Spleen (tissue), 11 donors: ENCODE measurements around the gene TRIM9. TPM values are rescaled to one million over a fixed set of nuclear protein-coding genes. Genes with fewer than 3 reads are reported as not detected.

Experiments used
- DNase-seq: peaks from one replicate; pipeline ENCODE4 v3.0.0-alpha.2; 2020
- H3K27ac ChIP-seq, 8 donors: fragments of 200-600 bp; sonication (generic) in 7 of 8; 1 replicate in 4 of 8; 2 replicates in 4 of 8; pipeline versions ENCODE4 v1.5.0 to v1.8.0; 2016 to 2021; ENCODE audit warnings: inconsistent platforms in 4 of 8, mild to moderate bottlenecking in 4 of 8, moderate library complexity in 1 of 8
- H3K27me3 ChIP-seq, 7 donors: fragments of 200-600 bp; sonication (generic) in 6 of 7; replicated peaks in 1 of 7; 1 replicate in 4 of 7; 2 replicates in 3 of 7; pipeline versions ENCODE4 v1.5.0 to v1.8.0; 2016 to 2021; ENCODE audit warnings: inconsistent platforms in 3 of 7, mild to moderate bottlenecking in 1 of 7
- H3K36me3 ChIP-seq, 6 donors: fragments of 200-600 bp; sonication (generic) in 5 of 6; 1 replicate in 4 of 6; 2 replicates in 2 of 6; pipeline versions ENCODE4 v1.5.0 to v1.8.0; 2016 to 2021; ENCODE audit warnings: inconsistent platforms in 2 of 6
- H3K4me1 ChIP-seq, 6 donors: fragments of 200-600 bp; sonication (generic) in 5 of 6; 1 replicate in 3 of 6; 2 replicates in 3 of 6; pipeline versions ENCODE4 v1.5.0 to v1.8.0; 2016 to 2021; ENCODE audit warnings: inconsistent platforms in 3 of 6
- H3K4me3 ChIP-seq, 8 donors: fragments of 200-600 bp; sonication (generic) in 7 of 8; 1 replicate in 4 of 8; 2 replicates in 4 of 8; pipeline versions ENCODE4 v1.5.0 to v1.8.0; 2016 to 2021; ENCODE audit warnings: inconsistent platforms in 4 of 8, mild to moderate bottlenecking in 4 of 8, moderate library complexity in 2 of 8
- H3K9me3 ChIP-seq, 8 donors: fragments of 200-600 bp; sonication (generic) in 7 of 8; 1 replicate in 4 of 8; 2 replicates in 4 of 8; pipeline versions ENCODE4 v1.5.0 to v1.8.0; 2016 to 2021; ENCODE audit warnings: inconsistent platforms in 4 of 8
- POLR2A ChIP-seq, 3 donors: fragments of 450-650 bp; IDR thresholded peaks; one replicate each; pipeline ENCODE4 v1.5.1; 2017; ENCODE audit warnings: antibody characterized with exemption in 3 of 3, mild to moderate bottlenecking in 1 of 3
- POLR2AphosphoS5 ChIP-seq, 3 donors: sonication (generic); formaldehyde crosslinking; IDR thresholded peaks; one replicate each; pipeline ENCODE4 v1.5.1; 2017; ENCODE audit warnings: antibody characterized with exemption in 3 of 3
- WGBS, 5 donors: extraction: QIAGEN DNeasy Blood & Tissue Kit in 3 of 5; methylation state at CpG; one replicate each; pipeline versions ENCODE4 v1.1.5 to v1.1.7; 2013 to 2018; 5-methylcytosine and 5-hydroxymethylcytosine counted together
- intact Hi-C: fragments of 100-400 bp; cut with DNase I; formaldehyde crosslinking; loops from one replicate; pipeline ENCODE4 v1.15.0; 2023; ENCODE audit warnings: low total_unique reads
- polyA plus RNA-seq, 3 donors: library from polyadenylated mRNA; stranded (reverse); fragments of 200-250 nt; gene quantifications; one replicate each; pipeline ENCODE4 v1.2.1, GENCODE V29; 2013
- total RNA-seq, 7 donors: library from RNA; depleted of rRNA in 3 of 7; stranded (reverse); fragments of >200 nt in 3 of 7; fragmentation: NEBNext Ultra II Directional in 4 of 7; extraction: Animal tissue kit (Norgen Biotek cat#: 25700) in 4 of 7; gene quantifications; one replicate each; pipeline versions ENCODE4 v1.1.0 to v1.2.1, GENCODE V29; 2016 to 2021
- TF ChIP-seq, protein P1 (sequence below), 11 experiments: fragments of 200-600 bp in 7 of 11; fragments of 450-650 bp in 4 of 11; sonication (generic) in 4 of 11; IDR thresholded peaks in 8 of 11; conservative IDR thresholded peaks in 3 of 11; 1 replicate in 7 of 11; 2 replicates in 4 of 11; pipeline versions ENCODE4 v1.4.0 to v1.8.0; 2016 to 2021; ENCODE audit warnings: antibody characterized with exemption in 11 of 11, inconsistent platforms in 4 of 11, mild to moderate bottlenecking in 1 of 11
- donor health status: healthy with polysubstance abuse.
- donor health status: DM: no; HTN: no; CAD: no; lungs with moderate emphysema.
- donor health status: DM: no; HTN: no; CAD: no.
- donor health status: Bipolar disorder and iron deficiency.
- donor health status: healthy.
- donor health status: DM: no; HTN: no; CAD: no.
- donor health status: DM: yes; HTN: yes; CAD: no.

TRIM9 gene
- total and polyA plus RNA-seq, 10 donors, result 0.03 to 3.1 (median 1.1) TPM

GRCh38 chr14:50955373-50956043 lies 139.4 kb downstream of the TRIM9 start:
- Histone ChIP-seq H3K4me3 (no peak overlapping the region), H3K4me1 (peaks cover 0 to 26% (median 10%) of the 10 kb centered on the region in 6 donors), H3K36me3 (no peaks in the 10 kb centered on the region), H3K9me3 (no peaks in the 10 kb centered on the region), H3K27me3 (no peaks in the 10 kb centered on the region), H3K27ac (peak overlapping the region in 7 of 8 donors; percentile 31 to 84 (median 76))
- intact Hi-C loops, result loop anchor here (10.0 kb wide), 1 partner anchor 269 kb away; no protein-coding TSS in a partner anchor
- WGBS, 5 donors, result 78 to 89% (median 85%) methylated on average over 5 of the region's 5 CpGs
- TF ChIP-seq, protein P1, sequence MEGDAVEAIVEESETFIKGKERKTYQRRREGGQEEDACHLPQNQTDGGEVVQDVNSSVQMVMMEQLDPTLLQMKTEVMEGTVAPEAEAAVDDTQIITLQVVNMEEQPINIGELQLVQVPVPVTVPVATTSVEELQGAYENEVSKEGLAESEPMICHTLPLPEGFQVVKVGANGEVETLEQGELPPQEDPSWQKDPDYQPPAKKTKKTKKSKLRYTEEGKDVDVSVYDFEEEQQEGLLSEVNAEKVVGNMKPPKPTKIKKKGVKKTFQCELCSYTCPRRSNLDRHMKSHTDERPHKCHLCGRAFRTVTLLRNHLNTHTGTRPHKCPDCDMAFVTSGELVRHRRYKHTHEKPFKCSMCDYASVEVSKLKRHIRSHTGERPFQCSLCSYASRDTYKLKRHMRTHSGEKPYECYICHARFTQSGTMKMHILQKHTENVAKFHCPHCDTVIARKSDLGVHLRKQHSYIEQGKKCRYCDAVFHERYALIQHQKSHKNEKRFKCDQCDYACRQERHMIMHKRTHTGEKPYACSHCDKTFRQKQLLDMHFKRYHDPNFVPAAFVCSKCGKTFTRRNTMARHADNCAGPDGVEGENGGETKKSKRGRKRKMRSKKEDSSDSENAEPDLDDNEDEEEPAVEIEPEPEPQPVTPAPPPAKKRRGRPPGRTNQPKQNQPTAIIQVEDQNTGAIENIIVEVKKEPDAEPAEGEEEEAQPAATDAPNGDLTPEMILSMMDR (IDR thresholded peaks at IDR 0.05 in 8 of 11, conservative IDR thresholded peaks at IDR 0.05 in 3 of 11), result peak in 2 of 11 experiments; percentile 19 to 24
- TF ChIP-seq POLR2A (IDR thresholded peaks at IDR 0.05), result no peak
- peak; percentile 78 for DNase-seq

DNA sequence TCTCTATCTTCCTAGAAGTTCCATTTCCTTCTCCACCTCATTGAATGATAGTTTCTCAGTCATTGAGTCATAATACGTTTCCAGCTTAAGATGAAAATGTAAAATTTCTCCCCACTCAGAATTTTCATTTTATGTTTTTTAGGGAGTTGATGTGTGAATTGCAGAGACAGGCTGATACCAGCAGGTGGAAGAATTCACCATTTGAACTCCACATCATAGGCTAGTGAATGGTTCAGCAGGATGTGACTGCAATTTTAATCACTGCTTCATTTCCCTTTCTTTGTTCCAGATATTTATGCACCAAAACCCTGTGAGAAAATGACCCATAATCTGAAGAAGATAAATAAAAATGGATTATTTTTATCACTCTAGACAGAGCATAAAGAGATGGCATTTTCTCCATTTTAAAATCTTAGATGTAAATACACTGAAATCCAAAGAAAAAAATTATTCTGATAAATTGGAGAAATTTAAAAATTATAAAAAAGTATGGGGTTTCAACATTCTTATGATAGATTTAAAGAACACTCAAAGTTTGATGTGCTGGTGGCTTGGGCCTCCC lies 140.0 kb downstream of the TRIM9 start:
- no peak for TF ChIP-seq POLR2AphosphoS5 (IDR thresholded peaks at IDR 0.05)
- TF ChIP-seq, protein P1 (IDR thresholded peaks at IDR 0.05 in 8 of 11, conservative IDR thresholded peaks at IDR 0.05 in 3 of 11), result peak in 9 of 11 experiments; percentile 18 to 75 (median 53)
- no peak for TF ChIP-seq POLR2A (IDR thresholded peaks at IDR 0.05)
- Histone ChIP-seq H3K36me3 (no peaks in the 10 kb centered on the region), H3K4me3 (no peak overlapping the region), H3K4me1 (peaks cover 0 to 26% (median 9%) of the 10 kb centered on the region in 6 donors), H3K9me3 (no peaks in the 10 kb centered on the region), H3K27me3 (no peaks in the 10 kb centered on the region), H3K27ac (peak overlapping the region in 7 of 8 donors; percentile 31 to 84 (median 76))
- 9 to 15% (median 14%) methylated on average over 1 of the region's 1 CpG for WGBS, 5 donors
- intact Hi-C loops, result loop anchor here (10.0 kb wide), 1 partner anchor 270 kb away; no protein-coding TSS in a partner anchor
- DNase-seq, result no peak

DNA sequence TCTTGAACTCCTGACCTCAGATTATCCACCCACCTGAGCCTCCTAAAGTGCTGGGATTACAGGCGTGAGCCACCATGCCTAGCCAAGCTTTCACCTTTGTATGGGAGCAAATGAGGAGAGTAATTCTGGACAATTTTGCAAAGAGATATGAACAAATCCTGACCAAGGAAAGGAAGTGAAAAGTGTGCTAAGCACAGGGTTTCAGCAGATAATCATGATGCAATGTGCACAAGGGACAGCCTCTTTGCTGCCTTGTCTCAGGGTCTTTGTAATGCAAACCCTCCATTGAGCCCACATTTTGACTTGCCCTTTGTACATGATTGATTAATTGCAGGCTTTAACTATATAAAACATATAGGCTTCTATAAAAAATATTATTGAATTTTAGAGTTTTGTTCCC lies 141.4 kb downstream of the TRIM9 start:
- Histone ChIP-seq H3K27ac (peak overlapping the region in 5 of 8 donors; percentile 28 to 84 (median 76)), H3K36me3 (no peaks in the 10 kb centered on the region), H3K4me1 (peaks cover 0 to 26% (median 9%) of the 10 kb centered on the region in 6 donors), H3K4me3 (no peak overlapping the region), H3K27me3 (no peaks in the 10 kb centered on the region), H3K9me3 (peaks cover 0 to 4% (median 0%) of the 10 kb centered on the region in 8 donors)
- intact Hi-C loops, result loop anchor here (10.0 kb wide), 1 partner anchor 271 kb away; no protein-coding TSS in a partner anchor
- WGBS, 5 donors, result 44 to 87% (median 82%) methylated on average over 1 of the region's 1 CpG
- TF ChIP-seq POLR2A (IDR thresholded peaks at IDR 0.05) (no peak), POLR2AphosphoS5 (IDR thresholded peaks at IDR 0.05) (no peak)
- TF ChIP-seq, protein P1 (IDR thresholded peaks at IDR 0.05 in 8 of 11, conservative IDR thresholded peaks at IDR 0.05 in 3 of 11), result no peak
- no peak for DNase-seq

DNA sequence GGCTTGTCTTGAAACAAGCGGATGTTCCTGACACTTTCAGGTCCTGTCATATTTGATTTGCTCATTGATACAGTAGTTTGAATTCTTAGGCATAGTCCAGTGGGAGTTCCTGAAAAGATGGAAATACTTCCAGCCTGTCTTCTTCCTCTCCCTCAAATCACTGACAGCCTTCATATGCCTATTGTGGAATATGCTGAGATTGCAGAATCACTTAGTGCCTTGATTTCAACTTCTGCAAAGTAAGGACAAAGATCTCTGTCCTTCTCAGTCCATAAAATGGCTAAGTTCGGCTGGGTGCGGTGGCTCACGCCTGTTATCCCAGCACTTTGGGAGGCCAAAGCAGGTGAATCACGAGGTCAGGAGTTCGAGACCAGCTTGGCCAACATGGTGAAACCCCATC lies 143.9 kb downstream of the TRIM9 start:
- TF ChIP-seq POLR2A (IDR thresholded peaks at IDR 0.05) (no peak), POLR2AphosphoS5 (IDR thresholded peaks at IDR 0.05) (no peak)
- TF ChIP-seq, protein P1 (IDR thresholded peaks at IDR 0.05 in 8 of 11, conservative IDR thresholded peaks at IDR 0.05 in 3 of 11), result no peak
- H3K36me3 ChIP-seq, result no peaks in the 10 kb centered on the region
- WGBS, 5 donors, result 91 to 97% (median 95%) methylated on average over 6 of the region's 6 CpGs
- peaks cover 0 to 4% (median 0%) of the 10 kb centered on the region in 8 donors for H3K9me3 ChIP-seq
- intact Hi-C loops, result loop anchor here (10.0 kb wide), 1 partner anchor 274 kb away; no protein-coding TSS in a partner anchor
- no peaks in the 10 kb centered on the region for H3K27me3 ChIP-seq
- no peak overlapping the region for H3K4me3 ChIP-seq
- H3K27ac ChIP-seq, result no peak overlapping the region
- no peak for DNase-seq
- peaks cover 0 to 26% (median 9%) of the 10 kb centered on the region in 6 donors for H3K4me1 ChIP-seq
